H1 (cell line): ENCODE measurements around the gene CDK5RAP2. TPM values are rescaled to one million over a fixed set of nuclear protein-coding genes. Genes with fewer than 3 reads are reported as not detected.

Experiments used
- CTCF ChIA-PET: fragments of 300-600 bp; sonication (Branson Sonifier 250); formaldehyde crosslinking; loops from one replicate; lab custom pipeline; 2021; ENCODE audit not compliant: partially characterized antibody; lab: Charles Lee
- POLR2A ChIA-PET: fragments of 300-600 bp; sonication (Branson Sonifier 250); formaldehyde crosslinking; loops from one replicate; lab custom pipeline; 2021; ENCODE audit warnings: inconsistent platforms; ENCODE audit not compliant: partially characterized antibody; lab: Charles Lee
- DNase-seq, 2 experiments: peaks; one replicate each; pipeline versions ENCODE4 v3.0.0 to v3.0.0-alpha.2; 2010 to 2022; ENCODE audit warnings: low spot score in 2 of 2, low read depth in 1 of 2, mixed read lengths in 1 of 2
- FAIRE-seq: peaks from 2 replicates; lab custom pipeline; 2011; peaks lifted over from hg19 to GRCh38; lab: Jason Lieb, UNC
- H2AFZ ChIP-seq: 2 replicates; pipeline ENCODE4 v1.8.1; 2012; ENCODE audit warnings: low read length, inconsistent platforms
- H2AK5ac ChIP-seq: 2 replicates; pipeline ENCODE4 v1.6.1; 2013; ENCODE audit warnings: low read depth, low read length
- H2BK120ac ChIP-seq: replicated peaks from 2 replicates; pipeline ENCODE3; 2013; ENCODE audit warnings: low read depth, low read length, inconsistent platforms
- H2BK12ac ChIP-seq: 2 replicates; pipeline ENCODE4 v1.6.1; 2013; ENCODE audit warnings: low read depth, low read length
- H2BK15ac ChIP-seq: 2 replicates; pipeline ENCODE4 v1.6.1; 2013; ENCODE audit warnings: low read length
- H2BK20ac ChIP-seq: 2 replicates; pipeline ENCODE4 v1.6.1; 2013; ENCODE audit warnings: low read length
- H2BK5ac ChIP-seq: 2 replicates; pipeline ENCODE4 v1.6.1; 2013; ENCODE audit warnings: low read depth, low read length
- H3K14ac ChIP-seq: 2 replicates; pipeline ENCODE4 v1.6.1; 2013; ENCODE audit warnings: inconsistent platforms; ENCODE audit not compliant: insufficient read length
- H3K18ac ChIP-seq: 2 replicates; pipeline ENCODE4 v1.6.1; 2013; ENCODE audit warnings: low read length; ENCODE audit errors: extremely low read depth
- H3K23ac ChIP-seq: 2 replicates; pipeline ENCODE4 v1.6.1; 2013; ENCODE audit warnings: inconsistent platforms; ENCODE audit not compliant: insufficient read length
- H3K23me2 ChIP-seq: 2 replicates; pipeline ENCODE4 v1.6.1; 2013; ENCODE audit warnings: low read depth, low read length
- H3K27ac ChIP-seq: 2 replicates; pipeline ENCODE4 v1.6.1; 2011; ENCODE audit warnings: low read depth, low read length, inconsistent platforms
- H3K27me3 ChIP-seq, 4 experiments: replicated peaks in 1 of 4; 1 replicate in 1 of 4; 2 replicates in 3 of 4; pipeline versions ENCODE4 v1.6.1 to v1.8.1; 2011 to 2013; ENCODE audit warnings: low read length in 3 of 4, mild to moderate bottlenecking in 3 of 4, inconsistent platforms in 2 of 4, mixed read lengths in 2 of 4, moderate library complexity in 1 of 4; ENCODE audit not compliant: control insufficient read depth in 3 of 4, insufficient read depth in 3 of 4; ENCODE audit errors: extremely low read depth in 1 of 4
- H3K36me3 ChIP-seq, 4 experiments: 2 replicates each; pipeline versions ENCODE4 v1.6.1 to v1.8.1; 2011 to 2013; ENCODE audit warnings: mild to moderate bottlenecking in 4 of 4, low read length in 3 of 4, moderate library complexity in 2 of 4, control low read depth in 1 of 4, inconsistent platforms in 1 of 4; ENCODE audit not compliant: insufficient read depth in 4 of 4, control insufficient read depth in 2 of 4
- H3K4ac ChIP-seq: replicated peaks from 2 replicates; pipeline ENCODE3; 2013; ENCODE audit warnings: low read length, low read depth, mixed read lengths, inconsistent platforms; ENCODE audit not compliant: insufficient read length
- H3K4me1 ChIP-seq, 4 experiments: replicated peaks in 1 of 4; 1 replicate in 1 of 4; 2 replicates in 3 of 4; pipeline versions ENCODE4 v1.6.1 to v1.8.1; 2011 to 2013; ENCODE audit warnings: low read length in 3 of 4, inconsistent platforms in 2 of 4, mixed read lengths in 1 of 4; ENCODE audit not compliant: insufficient read depth in 4 of 4, control insufficient read depth in 3 of 4
- H3K4me2 ChIP-seq, 2 experiments: 2 replicates each; pipeline versions ENCODE4 v1.6.1 to v1.8.1; 2011 to 2013; ENCODE audit warnings: low read depth in 2 of 2, low read length in 2 of 2, control low read depth in 1 of 2, inconsistent platforms in 1 of 2, mild to moderate bottlenecking in 1 of 2; ENCODE audit not compliant: insufficient read depth in 1 of 2
- H3K4me3 ChIP-seq, 4 experiments: fragments of 200-600, 300-600 bp in 1 of 4; sonication (generic), shearing (Covaris generic), sonication (Bioruptor Twin) in 1 of 4; 2 replicates each; pipeline versions ENCODE4 v1.5.1 to v1.8.1; 2011 to 2016; ENCODE audit warnings: low read length in 4 of 4, low read depth in 3 of 4, control low read depth in 2 of 4, inconsistent platforms in 2 of 4, mild to moderate bottlenecking in 2 of 4, mixed read lengths in 1 of 4, moderate library complexity in 1 of 4; ENCODE audit not compliant: insufficient read depth in 2 of 4; ENCODE audit errors: extremely low read depth in 1 of 4
- H3K56ac ChIP-seq: replicated peaks from 2 replicates; pipeline ENCODE3; 2013; ENCODE audit warnings: low read depth, mild to moderate bottlenecking, mixed read lengths, low read length, inconsistent platforms; ENCODE audit not compliant: insufficient read length
- H3K79me1 ChIP-seq: 2 replicates; pipeline ENCODE4 v1.6.1; 2013; ENCODE audit warnings: low read depth, low read length, control low read depth
- H3K79me2 ChIP-seq, 2 experiments: 2 replicates each; pipeline versions ENCODE4 v1.6.1 to v1.8.1; 2012 to 2013; ENCODE audit warnings: low read length in 2 of 2, mild to moderate bottlenecking in 2 of 2, inconsistent platforms in 1 of 2; ENCODE audit not compliant: insufficient read depth in 2 of 2, control insufficient read depth in 1 of 2
- H3K9ac ChIP-seq, 4 experiments: replicated peaks in 1 of 4; 1 replicate in 1 of 4; 2 replicates in 3 of 4; pipeline versions ENCODE4 v1.6.1 to v1.8.1; 2011 to 2013; ENCODE audit warnings: low read depth in 3 of 4, low read length in 3 of 4, control low read depth in 2 of 4, mild to moderate bottlenecking in 2 of 4, moderate library complexity in 2 of 4, inconsistent platforms in 1 of 4; ENCODE audit errors: extremely low read depth in 1 of 4
- H3K9me3 ChIP-seq, 2 experiments: 2 replicates each; pipeline versions ENCODE4 v1.6.1 to v1.8.1; 2012 to 2013; ENCODE audit warnings: mild to moderate bottlenecking in 2 of 2, moderate library complexity in 2 of 2, control low read depth in 1 of 2, inconsistent platforms in 1 of 2, low read depth in 1 of 2, low read length in 1 of 2, mixed read lengths in 1 of 2; ENCODE audit not compliant: insufficient read depth in 2 of 2
- H4K20me1 ChIP-seq, 2 experiments: replicated peaks in 1 of 2; 2 replicates each; pipeline versions ENCODE3 to v1.8.1; 2011 to 2013; ENCODE audit warnings: inconsistent platforms in 2 of 2, low read length in 2 of 2, mild to moderate bottlenecking in 1 of 2; ENCODE audit not compliant: insufficient read depth in 2 of 2, control insufficient read depth in 1 of 2
- H4K5ac ChIP-seq: 2 replicates; pipeline ENCODE4 v1.6.1; 2013; ENCODE audit warnings: low read length, low read depth, mixed read lengths, inconsistent platforms; ENCODE audit not compliant: insufficient read length
- H4K8ac ChIP-seq: 2 replicates; pipeline ENCODE4 v1.8.0; 2013; ENCODE audit warnings: mild to moderate bottlenecking, moderate library complexity, low read length, inconsistent platforms; ENCODE audit not compliant: insufficient read depth; ENCODE audit errors: extremely low read depth
- H4K91ac ChIP-seq: replicated peaks from 2 replicates; pipeline ENCODE3; 2013; ENCODE audit warnings: low read length, mixed read lengths, inconsistent platforms; ENCODE audit not compliant: insufficient read length
- CHD2 ChIP-seq: IDR thresholded peaks from 2 replicates; pipeline ENCODE4 v1.6.1; 2012; ENCODE audit warnings: low read length, improper control_type of control experiment
- GABPA ChIP-seq: IDR thresholded peaks from 2 replicates; pipeline ENCODE4 v1.6.1; 2011; ENCODE audit warnings: mild to moderate bottlenecking, low read length, moderate library complexity, borderline replicate concordance; ENCODE audit not compliant: insufficient read depth
- GTF2F1 ChIP-seq: IDR thresholded peaks from 2 replicates; pipeline ENCODE4 v1.6.1; 2012; ENCODE audit warnings: low read depth, low read length, improper control_type of control experiment, borderline replicate concordance
- KDM1A ChIP-seq: fragments of 200-600, 300-600 bp; sonication (generic); IDR thresholded peaks from 2 replicates; pipeline ENCODE4 v1.7.1; 2016; ENCODE audit warnings: mild to moderate bottlenecking, low read length, borderline replicate concordance
- NANOG ChIP-seq: IDR thresholded peaks from 2 replicates; pipeline ENCODE4 v1.6.1; 2011; ENCODE audit warnings: low read length, low read depth, mild to moderate bottlenecking, inconsistent platforms; ENCODE audit not compliant: insufficient read depth, poor library complexity, severe bottlenecking
- POU5F1 ChIP-seq: IDR thresholded peaks from 2 replicates; pipeline ENCODE4 v1.6.1; 2011; ENCODE audit warnings: low read depth, mild to moderate bottlenecking, low read length, moderate library complexity
- TEAD4 ChIP-seq: IDR thresholded peaks from 2 replicates; pipeline ENCODE4 v1.6.1; 2012; ENCODE audit warnings: low read depth, low read length, inconsistent platforms, mixed read lengths
- WGBS, 2 experiments: shearing (Covaris generic) in 1 of 2; methylation state at CpG; one replicate each; pipeline versions ENCODE4 v1.1.6 to v1.1.7; 2013 to 2015; ENCODE audit warnings: low lambda C conversion rate in 2 of 2, mixed read lengths in 2 of 2, inconsistent platforms in 1 of 2, low coverage in 1 of 2, missing lambda C conversion rate in 1 of 2; ENCODE audit not compliant: insufficient replicate concordance in 2 of 2, insufficient coverage in 1 of 2, insufficient read length in 1 of 2; ENCODE audit errors: extremely low coverage in 1 of 2, missing lambda C conversion rate in 1 of 2; 5-methylcytosine and 5-hydroxymethylcytosine counted together
- polyA plus RNA-seq, 7 experiments: library from polyadenylated mRNA; depleted of rRNA in 3 of 7; stranded (reverse) in 5 of 7; unstranded in 2 of 7; fragments of >200 nt in 5 of 7; fragments of 200-250 nt in 2 of 7; gene quantifications; 1 replicate in 5 of 7; 2 replicates in 1 of 7; 4 replicates in 1 of 7; pipeline versions ENCODE4 v1.2.1 to v1.2.3, GENCODE V29; 2011 to 2013; ENCODE audit warnings: missing spikeins in 2 of 7, mixed read lengths in 2 of 7
- total RNA-seq: library from RNA; stranded (reverse); fragmentation: NEBNext Ultra II Directional; extraction: Animal tissue kit (Norgen Biotek cat#: 25700); gene quantifications from 2 replicates; pipeline ENCODE4 v1.2.1, GENCODE V29; 2021

Gene CDK5RAP2
- total and polyA plus RNA-seq, 2 of the 8 experiments (the other 6 are each of a cell fraction or from before 2014, with no cell fraction given), result 19.8 to 49.4 TPM

DNA sequence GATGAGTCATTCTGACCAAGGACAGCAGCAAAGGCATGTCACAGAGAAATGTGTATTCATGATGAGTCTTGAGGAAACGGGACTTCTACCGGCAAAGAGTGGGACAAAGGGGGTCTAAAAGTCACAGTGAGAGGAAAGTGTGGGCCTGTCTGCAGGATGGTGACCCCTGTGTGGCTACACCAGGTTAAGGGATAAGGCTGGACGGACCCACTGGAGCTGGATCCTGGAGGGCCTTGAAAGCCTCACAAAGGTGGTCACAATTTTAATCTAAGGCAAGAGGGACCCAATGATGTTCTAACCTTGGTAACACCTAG is 176.5 kb downstream of the CDK5RAP2 start:
- Histone ChIP-seq H3K36me3 (peaks cover 29 to 87% (median 59%) of the 10 kb centered on the region in 4 experiments; a peak in 7 of 8 replicates), H3K23me2 (no peaks in the 10 kb centered on the region), H3K4ac (no peak overlapping the region), H3K4me1 (no peaks in the 10 kb centered on the region; a peak in 1 of 7 replicates), H3K9ac (no peak overlapping the region), H4K20me1 (no peaks in the 10 kb centered on the region), H3K79me2 (no peaks in the 10 kb centered on the region), H2BK15ac (no peak overlapping the region), H2BK5ac (no peak overlapping the region), H3K79me1 (no peaks in the 10 kb centered on the region), H2BK120ac (no peak overlapping the region), H3K56ac (no peak overlapping the region), H2BK20ac (no peak overlapping the region), H3K18ac (no peak overlapping the region), H3K9me3 (no peaks in the 10 kb centered on the region), H3K27ac (no peak overlapping the region), H3K27me3 (no peaks in the 10 kb centered on the region), H4K91ac (no peak overlapping the region), H3K14ac (no peak overlapping the region), H4K5ac (no peak overlapping the region), H2AK5ac (no peak overlapping the region), H2AFZ (no peak overlapping the region), H2BK12ac (no peak overlapping the region), H3K23ac (no peak overlapping the region), H3K4me2 (no peak overlapping the region), H3K4me3 (no peak overlapping the region), H4K8ac (no peak overlapping the region)
- FAIRE-seq, result no peak
- TF ChIP-seq POU5F1 (no peak), CHD2 (no peak), TEAD4 (no peak), GABPA (no peak), NANOG (no peak), KDM1A (no peak), GTF2F1 (no peak)
- no peak for DNase-seq
- ChIA-PET CTCF (interaction anchor here (1.1 to 2.1 kb wide), 2 partner anchors 31 to 74 kb away, joined by 3 to 5 read pairs; no protein-coding TSS in a partner anchor), POLR2A (no interaction called here)
- 91% methylated on average over 3 of the region's 3 CpGs; no CpG with 5 or more reads in 1 of the 2 experiments for WGBS, 2 experiments
